GM21367 (cell line): Measurements from ENCODE around the gene ZDHHC1.

Experiments
- ATAC-seq: cut with Tn5 transposase; IDR thresholded peaks from one replicate; pipeline ENCODE4 v1.9.1; 2021; ENCODE audit not compliant: unreplicated experiment

ZDHHC1 gene

DNA sequence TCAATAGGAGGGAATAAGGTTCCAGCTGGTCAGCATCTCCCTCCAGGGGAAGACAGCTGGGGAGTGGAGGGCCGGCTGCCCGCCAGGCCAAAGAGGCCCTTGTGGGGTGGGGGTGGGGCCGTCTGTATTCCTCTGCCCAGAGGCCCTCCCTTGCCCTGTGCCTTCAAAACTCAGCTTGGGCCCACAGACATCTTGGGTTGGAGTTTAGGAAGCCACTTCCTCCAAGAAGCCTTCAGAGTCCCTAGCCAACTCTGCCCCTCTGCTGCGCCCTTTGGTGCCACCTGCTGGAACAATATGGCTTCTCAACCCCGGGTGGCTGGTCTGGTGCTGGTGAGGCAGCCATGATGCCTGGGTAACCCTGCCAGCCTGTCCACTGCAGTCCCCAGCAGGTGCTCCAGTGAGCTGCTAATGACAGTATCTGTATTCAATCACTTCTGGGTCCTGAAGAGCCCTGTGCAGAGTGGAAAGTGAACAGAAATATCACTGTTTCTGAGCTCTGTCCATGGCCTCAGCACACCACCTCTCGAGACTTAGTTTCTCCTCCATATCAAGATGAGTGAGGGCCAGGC lies 31.3 kb upstream of the ZDHHC1 start:
- ATAC-seq, result no peak

DNA sequence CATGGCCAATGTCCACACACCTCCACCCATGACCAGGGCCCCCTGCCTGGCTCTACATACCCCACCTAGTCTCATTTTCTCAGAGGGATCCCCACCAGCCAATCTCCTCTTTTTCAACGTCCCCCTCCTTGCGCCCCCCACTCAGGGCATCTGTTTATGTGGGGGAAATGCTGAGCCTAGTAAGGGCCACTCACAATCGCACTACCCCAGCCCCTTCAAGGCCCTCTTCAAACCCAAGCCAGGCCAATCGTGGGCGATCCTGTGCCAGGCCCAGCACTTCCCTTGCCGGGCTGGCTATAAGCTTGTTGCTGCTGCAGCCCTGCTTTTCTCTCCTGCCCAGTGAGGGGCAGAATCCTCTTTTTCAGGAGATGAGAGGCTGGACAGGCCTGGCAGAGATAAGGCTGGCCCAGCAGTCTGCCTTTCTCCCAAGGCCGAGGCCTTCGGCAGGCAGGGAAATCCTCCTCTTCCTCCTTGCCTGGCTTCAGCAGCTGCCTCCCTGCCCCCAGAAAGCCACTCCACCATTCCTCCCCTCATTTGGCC lies 30.8 kb upstream of the ZDHHC1 start:
- ATAC-seq, result no peak

DNA sequence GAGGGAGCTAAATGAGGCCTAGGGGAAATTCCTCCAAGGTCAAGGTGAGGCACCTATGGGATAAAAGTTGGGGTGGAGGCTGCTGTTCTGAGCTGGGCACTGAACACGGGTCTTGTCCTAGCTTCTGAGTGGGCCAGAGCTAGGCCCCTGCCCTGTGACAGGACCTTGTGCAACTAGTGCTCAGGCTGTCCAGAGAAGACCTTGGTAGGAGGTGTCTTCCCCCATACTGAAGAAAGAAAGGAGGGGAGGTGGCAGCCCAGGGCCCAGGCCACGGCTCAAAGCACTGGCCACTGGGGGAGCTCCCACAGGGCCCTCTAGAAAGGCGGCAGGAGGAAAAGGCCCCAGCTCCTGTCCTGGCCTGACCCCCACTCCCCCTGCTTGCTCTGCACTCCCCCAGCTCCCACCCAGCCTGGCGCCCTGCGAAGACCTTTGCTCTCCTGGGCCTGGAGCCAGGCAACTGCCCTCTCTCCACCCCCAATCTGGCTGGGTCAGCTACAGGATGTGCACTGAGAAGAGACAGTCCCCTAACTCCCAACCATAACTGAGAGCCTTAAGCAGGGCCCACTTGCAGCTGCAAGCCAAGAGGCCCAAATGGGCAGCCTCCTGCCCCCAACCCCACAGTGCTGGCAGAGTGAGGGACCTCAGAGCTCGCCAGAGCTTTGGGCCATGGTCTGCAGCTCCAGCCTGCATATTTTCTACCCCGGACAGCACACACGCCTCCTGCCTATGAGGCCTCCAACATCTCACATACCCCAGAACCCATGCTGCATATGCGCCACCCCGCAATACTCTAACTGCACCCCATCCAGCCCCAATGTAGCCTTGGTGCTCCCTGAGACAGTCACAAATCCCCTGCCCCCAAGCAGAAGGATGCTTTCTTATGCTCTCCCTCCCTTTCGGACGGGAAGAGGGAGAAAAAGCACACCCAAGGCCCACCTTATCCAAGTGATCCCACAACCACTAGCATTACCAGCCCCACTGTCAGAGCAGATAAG lies 29.9 kb upstream of the ZDHHC1 start:
- no peak for ATAC-seq

DNA sequence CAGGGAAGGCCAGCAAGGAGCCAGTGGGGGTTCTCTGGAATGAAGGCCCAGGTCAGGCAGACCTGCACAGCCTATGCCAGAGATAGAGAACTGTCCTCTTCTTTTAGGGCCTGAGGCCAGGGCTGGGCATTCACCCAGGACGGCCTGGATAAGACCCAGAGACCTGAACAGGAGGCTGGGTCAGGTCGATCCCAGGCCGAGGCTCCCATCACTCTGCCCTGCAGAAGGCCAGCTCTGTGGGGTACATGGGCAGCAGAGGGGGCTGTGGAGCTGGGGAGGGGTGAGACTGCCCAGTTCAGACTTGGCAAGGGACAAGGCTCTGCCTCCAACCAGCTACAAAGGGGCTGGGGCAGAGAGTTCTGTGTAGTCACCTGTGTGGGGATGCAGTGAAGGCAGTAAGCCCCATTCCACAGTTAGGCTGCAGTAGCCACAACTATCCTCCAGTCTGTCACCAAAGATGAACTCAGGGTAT lies 29.2 kb upstream of the ZDHHC1 start:
- ATAC-seq, result no peak

DNA sequence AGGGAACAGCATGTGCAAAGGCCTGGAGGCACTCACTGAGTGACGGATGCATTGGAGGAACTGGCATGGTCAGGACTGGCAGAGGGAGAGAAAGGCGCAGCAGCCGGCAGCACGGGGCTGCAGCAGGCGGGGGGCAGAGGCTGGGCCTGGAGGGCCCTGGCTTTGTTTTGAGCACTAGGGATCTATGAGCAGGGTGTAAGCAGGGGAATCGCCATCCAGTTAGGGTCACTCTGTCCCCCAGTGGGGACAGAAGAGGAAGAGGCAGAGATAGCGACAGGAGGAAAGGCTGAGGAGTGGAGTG lies 28.8 kb upstream of the ZDHHC1 start:
- no peak for ATAC-seq

DNA sequence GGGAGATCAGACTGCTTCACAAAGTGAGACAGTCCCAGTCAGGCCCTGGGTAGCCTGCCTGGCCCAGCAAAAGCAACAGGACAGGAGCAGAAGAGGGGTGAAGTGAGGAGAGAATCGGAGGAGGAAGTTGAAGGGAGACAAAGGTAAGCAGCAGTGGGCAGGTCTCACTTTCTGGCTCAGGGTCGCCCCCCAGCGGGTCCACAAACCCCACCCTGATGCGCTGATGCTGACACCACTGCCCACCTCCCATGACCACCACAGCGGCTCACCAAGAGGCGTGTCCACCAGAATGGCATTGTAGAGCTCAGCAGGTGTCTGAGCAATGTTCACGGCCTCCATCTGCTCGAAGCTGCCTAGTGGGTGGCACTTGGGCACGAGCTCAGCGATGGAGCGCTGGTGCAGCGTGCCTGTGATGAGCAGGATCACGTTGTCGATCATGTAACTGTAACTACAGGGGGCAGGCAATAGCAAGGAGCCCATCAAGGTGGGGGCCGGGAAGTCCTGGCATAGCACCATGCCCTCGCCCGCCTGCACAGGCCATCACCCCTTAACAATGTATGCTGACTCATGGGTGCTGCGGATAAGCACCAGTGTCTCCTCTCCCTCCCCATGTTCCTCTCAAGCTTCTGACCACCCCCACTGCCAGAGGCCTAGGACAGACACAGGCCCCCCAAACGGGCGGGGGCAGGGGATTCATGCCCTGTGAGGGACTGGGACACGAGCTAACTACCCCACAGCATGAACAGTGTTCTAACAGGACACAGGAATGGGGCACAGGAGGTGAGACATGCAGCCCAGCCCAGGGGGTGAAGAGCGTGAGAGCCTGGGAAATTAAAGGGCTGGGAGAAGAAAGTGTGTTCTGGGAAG lies 28.2 kb upstream of the ZDHHC1 start:
- ATAC-seq, result no peak

DNA sequence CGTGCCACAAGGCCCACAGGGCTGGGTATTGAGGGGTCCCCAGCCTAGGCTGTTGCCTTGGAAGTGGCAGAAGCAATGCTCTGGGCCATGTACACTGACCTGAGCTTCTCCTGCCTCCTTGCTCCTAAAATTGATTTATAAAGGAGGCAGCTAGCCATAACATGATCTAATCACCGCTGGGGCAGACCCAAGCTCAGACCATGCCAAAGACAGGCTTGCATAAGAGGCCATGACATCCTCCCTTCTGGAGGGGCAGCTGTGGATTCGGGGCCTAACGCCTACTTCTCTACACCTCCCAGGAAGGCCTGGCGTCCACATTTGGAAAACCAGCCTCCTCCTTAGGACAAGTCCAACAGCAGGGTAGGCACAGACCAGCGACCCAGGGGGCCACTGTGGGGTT lies 27.0 kb upstream of the ZDHHC1 start:
- no peak for ATAC-seq

DNA sequence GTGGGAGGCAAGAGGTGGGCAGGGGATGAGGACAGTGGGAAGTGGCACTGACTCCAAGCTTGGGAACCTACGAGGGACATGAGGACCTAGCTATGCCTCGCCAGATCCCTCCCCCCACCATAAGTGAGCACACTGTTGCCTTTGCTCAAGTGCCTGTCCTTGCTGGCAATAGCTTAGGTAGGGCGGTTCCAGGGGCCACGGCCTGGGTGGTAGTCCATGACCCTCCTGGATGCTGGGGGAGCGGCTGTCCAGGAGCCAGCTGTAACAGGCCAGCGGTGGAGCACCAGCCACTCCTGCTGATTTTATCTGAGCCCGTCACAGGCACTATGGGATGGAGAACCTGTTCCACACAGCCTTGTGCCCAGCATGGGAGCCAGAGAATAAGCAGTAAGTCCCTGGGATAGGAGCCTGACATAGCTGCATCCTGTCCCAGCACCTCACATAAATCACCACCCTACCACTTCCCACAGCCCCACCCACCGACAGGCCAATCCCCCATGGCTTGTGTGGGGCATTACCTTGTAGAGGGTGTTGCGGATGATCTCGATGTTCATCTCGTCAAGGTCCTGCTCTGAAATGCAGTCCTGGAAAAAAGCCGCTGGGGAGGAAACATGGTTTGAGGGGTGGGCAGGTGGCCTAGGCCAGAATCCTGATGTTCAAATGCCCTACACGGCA lies 26.4 kb upstream of the ZDHHC1 start:
- no peak for ATAC-seq

DNA sequence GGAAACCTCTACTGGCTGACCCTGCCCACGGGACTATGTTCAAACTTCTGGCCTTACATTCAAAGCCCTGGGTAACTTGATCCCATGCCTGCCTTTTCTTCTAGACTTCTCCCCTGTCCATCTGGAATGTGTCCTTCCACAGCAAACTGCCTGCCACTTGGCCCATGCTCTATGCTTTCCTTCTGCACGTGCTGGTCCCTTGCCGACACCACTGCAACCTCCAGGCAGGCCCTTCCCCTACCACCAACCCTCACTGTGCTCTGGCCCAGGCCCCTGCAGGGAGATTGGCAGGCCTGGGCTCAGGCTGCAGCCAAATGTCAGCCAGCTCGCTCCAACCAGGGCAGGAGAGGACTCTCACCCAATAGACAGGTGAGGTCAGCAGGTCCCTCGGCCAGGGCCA lies 25.6 kb upstream of the ZDHHC1 start:
- ATAC-seq, result no peak

DNA sequence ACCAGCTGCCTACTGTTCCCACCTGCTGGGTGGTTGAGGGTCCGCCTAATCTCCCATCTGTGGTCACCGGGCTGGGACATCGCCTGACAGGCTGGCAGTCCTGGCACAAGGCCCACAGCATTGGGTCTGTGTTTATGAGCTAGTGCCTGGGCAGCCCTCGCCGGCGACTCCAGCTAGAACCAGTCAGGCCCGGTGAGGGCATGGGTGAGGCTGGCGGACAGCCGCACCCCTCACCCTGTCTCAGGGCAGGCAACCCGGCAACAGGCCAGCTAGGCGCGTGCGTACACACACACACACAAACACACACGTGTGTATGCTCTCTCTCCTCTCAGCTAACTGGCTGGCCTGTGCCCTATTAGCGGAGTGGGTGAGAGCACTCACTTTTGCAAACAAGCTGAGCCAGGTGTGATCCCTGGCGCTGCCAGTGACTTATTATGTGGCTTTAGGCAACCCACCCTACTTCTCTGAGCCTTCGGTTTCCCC lies 25.0 kb upstream of the ZDHHC1 start:
- no peak for ATAC-seq

DNA sequence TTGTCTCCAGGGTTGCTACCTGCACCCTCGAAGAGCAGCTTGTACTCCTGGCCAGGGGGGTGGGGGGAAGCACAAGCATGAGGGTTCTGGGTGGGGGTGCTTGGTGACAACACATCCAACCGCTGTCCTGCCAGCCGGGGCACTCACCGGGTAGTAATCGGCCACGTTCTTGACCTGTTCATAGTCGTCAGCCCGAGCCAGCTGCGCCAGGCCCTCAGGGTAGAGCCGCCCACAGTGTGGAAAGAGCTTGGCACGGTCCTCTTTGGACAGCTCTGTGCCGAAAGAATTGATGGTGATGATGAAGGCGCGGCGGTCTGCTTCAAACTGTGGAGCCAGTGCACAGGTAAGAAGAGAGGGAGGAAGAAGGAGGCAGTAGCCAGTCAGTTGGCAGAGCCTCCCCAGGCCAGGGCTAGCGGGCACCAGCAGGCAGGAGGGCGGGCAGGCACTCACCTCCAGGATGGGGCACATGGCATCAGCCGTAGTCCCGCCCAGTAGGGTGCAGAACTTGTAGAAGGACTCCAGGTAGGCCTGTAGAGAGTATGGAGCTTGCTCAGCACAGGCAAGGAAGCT lies 22.6 kb upstream of the ZDHHC1 start:
- no peak for ATAC-seq

DNA sequence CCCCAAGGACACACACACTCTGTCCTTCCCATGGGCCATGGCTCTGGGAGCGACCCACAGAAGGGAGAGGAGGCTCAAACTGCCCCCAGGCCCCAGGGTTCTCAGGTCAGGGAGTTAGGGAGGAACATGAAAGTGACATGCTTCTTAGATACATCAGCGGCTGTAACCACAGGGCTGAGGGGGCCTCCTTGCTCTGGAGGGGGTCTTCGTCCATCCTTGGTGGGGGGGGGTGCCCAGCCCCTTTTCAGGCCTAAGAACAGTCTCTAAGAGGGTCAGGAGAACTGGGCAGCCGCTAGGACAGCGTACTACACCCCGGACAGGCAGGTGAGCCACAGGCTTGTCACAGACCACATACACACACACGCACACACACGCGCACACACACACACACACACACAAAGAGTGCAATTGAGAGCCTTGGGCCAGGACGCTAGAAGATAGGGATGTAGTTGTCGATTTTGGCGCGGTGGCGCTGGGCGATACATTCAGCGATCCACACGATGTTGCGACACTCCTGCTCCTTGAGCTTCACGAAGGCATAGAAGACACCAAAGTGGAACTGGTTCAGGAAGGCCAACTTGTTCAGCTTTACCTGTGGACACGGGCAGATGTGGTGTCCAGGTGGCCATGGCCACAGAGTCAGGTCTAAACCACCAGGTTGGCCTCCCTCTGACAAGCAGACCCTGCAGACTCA lies 22.0 kb upstream of the ZDHHC1 start:
- ATAC-seq, result no peak

DNA sequence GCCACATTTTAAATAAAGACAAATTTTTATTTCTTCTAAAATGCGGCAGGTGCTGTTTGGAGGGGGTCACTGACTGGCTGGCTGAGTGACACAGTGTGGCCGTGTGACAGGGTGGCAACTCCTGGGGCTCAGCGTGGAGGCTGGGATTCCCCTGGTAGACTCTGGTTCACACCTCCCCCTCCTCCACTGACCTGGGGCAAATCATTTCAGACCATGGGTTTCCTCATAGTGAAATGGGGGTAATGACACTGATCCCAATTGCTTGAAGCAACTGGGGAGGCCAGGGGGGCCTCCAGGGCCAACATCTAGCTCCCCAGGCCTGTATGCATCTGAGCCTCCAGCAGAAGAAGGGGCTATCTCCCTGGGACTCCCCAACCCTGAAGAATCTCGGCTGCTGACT lies 21.2 kb upstream of the ZDHHC1 start:
- no peak for ATAC-seq

DNA sequence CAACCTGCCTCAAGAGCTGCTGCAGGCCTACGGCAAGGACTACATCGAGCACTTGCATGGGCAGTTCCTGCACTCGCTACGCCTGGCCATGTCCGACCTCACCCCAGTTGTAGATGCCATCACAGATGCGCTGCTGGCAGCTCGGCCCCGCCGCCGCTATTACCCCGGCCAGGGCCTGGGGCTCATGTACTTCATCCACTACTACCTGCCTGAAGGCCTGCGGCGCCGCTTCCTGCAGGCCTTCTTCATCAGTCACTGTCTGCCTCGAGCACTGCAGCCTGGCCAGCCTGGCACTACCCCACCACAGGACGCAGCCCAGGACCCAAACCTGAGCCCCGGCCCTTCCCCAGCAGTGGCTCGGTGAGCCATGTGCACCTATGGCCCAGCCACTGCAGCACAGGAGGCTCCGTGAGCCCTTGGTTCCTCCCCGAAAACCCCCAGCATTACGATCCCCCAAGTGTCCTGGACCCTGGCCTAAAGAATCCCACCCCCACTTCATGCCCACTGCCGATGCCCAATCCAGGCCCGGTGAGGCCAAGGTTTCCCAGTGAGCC lies 20.4 kb upstream of the ZDHHC1 start:
- no peak for ATAC-seq

DNA sequence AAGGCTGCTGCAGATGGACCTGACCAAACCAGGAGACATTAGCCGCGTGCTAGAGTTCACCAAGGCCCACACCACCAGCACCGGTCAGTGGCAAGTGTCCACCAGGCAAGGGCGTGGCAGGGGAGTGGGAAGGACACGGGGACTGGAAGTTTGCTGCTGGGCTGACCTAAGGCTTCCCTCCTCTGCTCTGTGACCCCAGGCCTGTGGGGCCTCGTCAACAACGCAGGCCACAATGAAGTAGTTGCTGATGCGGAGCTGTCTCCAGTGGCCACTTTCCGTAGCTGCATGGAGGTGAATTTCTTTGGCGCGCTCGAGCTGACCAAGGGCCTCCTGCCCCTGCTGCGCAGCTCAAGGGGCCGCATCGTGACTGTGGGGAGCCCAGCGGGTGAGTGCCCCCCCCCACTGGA lies 19.5 kb upstream of the ZDHHC1 start:
- no peak for ATAC-seq

DNA sequence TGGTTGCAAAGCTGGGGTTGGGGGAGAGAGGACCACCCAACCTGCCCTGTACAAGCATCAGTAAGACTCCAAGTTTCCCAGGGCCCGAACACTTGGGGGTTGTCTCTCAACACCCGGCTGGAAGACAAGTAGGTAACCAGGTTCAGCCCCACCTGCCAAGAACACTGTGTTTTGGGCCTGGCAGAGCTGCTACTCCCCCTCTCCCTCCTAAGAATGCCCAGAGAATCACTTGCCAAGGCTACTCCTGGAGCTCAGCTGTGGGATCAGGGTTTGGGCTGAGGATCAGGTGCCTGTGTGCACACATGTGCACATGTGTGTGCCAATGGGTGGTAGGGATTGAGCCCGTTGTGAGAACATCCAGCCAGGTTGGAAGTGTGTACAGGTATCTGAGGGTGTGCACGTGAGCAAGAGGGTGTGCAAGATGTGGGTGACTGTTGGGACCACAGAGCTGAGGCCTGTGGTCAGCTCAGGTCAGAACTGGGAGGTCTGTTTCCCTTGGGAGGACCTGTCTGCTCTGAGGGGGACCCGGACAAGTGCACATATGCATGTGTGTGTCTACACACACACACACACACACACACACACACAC lies 16.9 kb upstream of the ZDHHC1 start:
- no peak for ATAC-seq

DNA sequence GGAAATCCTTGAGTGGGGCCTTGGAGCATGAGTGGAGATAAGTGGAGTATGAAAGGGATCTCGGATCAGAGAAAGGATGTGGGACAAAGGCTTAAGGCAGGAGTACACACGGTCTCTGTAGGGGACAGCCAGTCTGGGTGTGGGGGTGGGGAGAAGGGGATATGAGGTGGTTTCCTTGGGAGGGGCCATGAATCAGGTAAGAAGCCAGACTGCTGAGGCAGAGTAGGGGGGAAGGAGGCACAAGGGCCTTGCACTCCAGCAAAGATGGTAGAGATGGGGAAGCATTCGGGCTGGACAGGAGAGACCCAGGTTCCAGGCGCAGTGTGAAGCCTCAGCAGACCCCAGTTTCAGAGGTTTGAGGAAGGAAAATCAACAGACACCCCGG lies 16.2 kb upstream of the ZDHHC1 start:
- no peak for ATAC-seq

DNA sequence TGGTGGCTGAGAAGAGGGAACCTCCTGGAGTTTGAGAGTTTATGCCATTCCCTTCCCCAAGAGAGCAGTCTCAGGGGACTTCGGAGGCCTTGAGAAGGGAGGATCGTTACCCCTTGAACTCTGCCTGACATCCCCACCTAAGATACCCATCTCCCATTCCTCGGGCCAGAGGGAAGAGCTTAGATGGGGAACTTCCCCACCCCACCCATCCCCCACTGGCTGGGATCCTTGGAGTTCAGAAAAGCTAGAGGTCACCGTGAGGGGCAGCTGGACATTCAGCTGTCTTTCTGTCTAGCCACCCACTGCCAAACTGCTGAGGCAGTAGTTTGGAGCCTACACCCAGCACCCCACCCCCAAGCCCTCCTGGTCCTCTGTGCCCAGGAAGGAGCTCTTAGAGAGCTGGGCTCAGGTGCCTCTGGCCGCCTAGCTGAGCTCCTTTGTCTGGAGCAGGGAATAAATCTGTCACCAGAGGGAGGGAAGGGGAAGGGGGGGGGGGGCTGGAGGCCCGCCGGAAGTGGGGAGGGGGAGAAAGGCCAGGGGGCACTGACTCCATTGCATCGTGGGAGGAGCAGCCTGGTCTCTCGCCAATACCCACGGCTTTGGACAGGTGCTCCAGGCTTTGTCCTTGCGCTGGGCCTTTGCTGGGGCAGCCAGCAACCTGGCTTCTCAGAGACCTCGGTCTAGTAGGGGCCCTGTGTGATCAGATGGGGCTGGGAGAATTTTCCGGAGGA lies 15.7 kb upstream of the ZDHHC1 start:
- no peak for ATAC-seq
